HCT116 (cell line): Measurements from ENCODE around the gene PPP1R1B.

Source experiments
- CEBPB ChIP-seq: IDR thresholded peaks from 2 replicates; pipeline ENCODE4 v1.6.1; 2012; ENCODE audit warnings: low read depth
- CTCF ChIP-seq, 3 experiments: fragments of 200-600 bp in 1 of 3; sonication (generic) in 1 of 3; IDR thresholded peaks in 2 of 3; conservative IDR thresholded peaks in 1 of 3; 2 replicates each; pipeline ENCODE4 v1.5.1; 2012 to 2017; ENCODE audit warnings: low read depth in 2 of 3, low read length in 2 of 3, antibody characterized with exemption in 1 of 3, borderline replicate concordance in 1 of 3, control low read depth in 1 of 3, mild to moderate bottlenecking in 1 of 3, mixed read lengths in 1 of 3, mixed run types in 1 of 3, moderate library complexity in 1 of 3; ENCODE audit not compliant: insufficient read depth in 1 of 3
- EZH2 ChIP-seq: fragments of 200-600 bp; sonication (generic); IDR thresholded peaks from 2 replicates; pipeline ENCODE4 v1.6.1; 2017; ENCODE audit warnings: antibody characterized with exemption, mixed run types
- EZH2phosphoT487 ChIP-seq: fragments of 200-600 bp; IDR thresholded peaks from 2 replicates; pipeline ENCODE4 v1.6.1; 2018; ENCODE audit warnings: antibody characterized with exemption, borderline replicate concordance
- POLR2A ChIP-seq: IDR thresholded peaks from 2 replicates; pipeline ENCODE4 v1.7.0; 2011; ENCODE audit warnings: borderline replicate concordance; ENCODE audit not compliant: insufficient read depth, insufficient read length; ENCODE audit errors: extremely low read depth
- POLR2AphosphoS5 ChIP-seq: IDR thresholded peaks from 2 replicates; pipeline ENCODE4 v1.6.1; 2011; ENCODE audit warnings: mild to moderate bottlenecking, low read depth, low read length, moderate library complexity
- SP1 ChIP-seq: IDR thresholded peaks from 2 replicates; pipeline ENCODE4 v1.6.1; 2012; ENCODE audit warnings: low read depth
- TCF7L2 ChIP-seq: IDR thresholded peaks from 2 replicates; pipeline ENCODE4 v1.7.0; 2011; ENCODE audit warnings: borderline replicate concordance, inconsistent platforms; ENCODE audit not compliant: insufficient read depth, insufficient read length; ENCODE audit errors: extremely low read depth
- YY1 ChIP-seq: IDR thresholded peaks from 2 replicates; pipeline ENCODE4 v1.6.1; 2011; ENCODE audit warnings: low read length, low read depth, moderate library complexity, mild to moderate bottlenecking; ENCODE audit not compliant: insufficient replicate concordance; ENCODE audit errors: extremely low read depth
- ZFX ChIP-seq: fragments of 450-650 bp; IDR thresholded peaks from 2 replicates; pipeline ENCODE4 v1.6.1; 2017
- ZNF274 ChIP-seq: fragments of 200-500 bp; sonication (Bioruptor generic); IDR thresholded peaks from 2 replicates; pipeline ENCODE4 v1.6.1; 2014; ENCODE audit warnings: mild to moderate bottlenecking, low read depth, low read length, inconsistent platforms

GRCh38 chr17:39633570-39634183 is 6.9 kb downstream of the PPP1R1B start:
- no peak for TF ChIP-seq POLR2A
- no peak for TF ChIP-seq CTCF (IDR thresholded peaks at IDR 0.05 in 2 of 3, conservative IDR thresholded peaks at IDR 0.05 in 1 of 3; ENCODE audit: borderline replicate concordance in 1 of 3, insufficient read depth in 1 of 3, low read depth in 2 of 3, low read length in 2 of 3)
- TF ChIP-seq POLR2AphosphoS5 = no peak
- no peak for TF ChIP-seq TCF7L2
- no peak for TF ChIP-seq EZH2phosphoT487
- no peak for TF ChIP-seq YY1
- TF ChIP-seq ZFX = no peak
- no peak for TF ChIP-seq EZH2
- TF ChIP-seq SP1 = no peak
- TF ChIP-seq CEBPB = no peak
- TF ChIP-seq ZNF274 = no peak
